H1 (cell line): ENCODE results near the gene SLC25A47.
"Not testable (repeated sequence)": the region's sequence is repeated elsewhere in the genome, so short reads cannot be mapped to it uniquely, and the experiment has no call there.

ENCODE experiments used
- CHD1 ChIP-seq: IDR thresholded peaks from 2 replicates; pipeline ENCODE4 v1.6.1; 2012; ENCODE audit warnings: low read depth, low read length, improper control_type of control experiment
- HDAC2 ChIP-seq, 2 experiments: fragments of 300-600 bp in 1 of 2; sonication (generic) in 1 of 2; IDR thresholded peaks; 2 replicates each; pipeline ENCODE4 v1.6.1; 2011 to 2012; ENCODE audit warnings: low read depth in 2 of 2, low read length in 2 of 2, mild to moderate bottlenecking in 2 of 2, moderate library complexity in 2 of 2, borderline replicate concordance in 1 of 2, inconsistent platforms in 1 of 2
- HDAC6 ChIP-seq: IDR thresholded peaks from one replicate; pipeline ENCODE4 v1.7.1; 2012; ENCODE audit warnings: low read depth, mild to moderate bottlenecking, inconsistent platforms, low read length, moderate library complexity
- RNF2 ChIP-seq: fragments of 200-900, 300-1000 bp; sonication (generic); IDR thresholded peaks from 2 replicates; pipeline ENCODE4 v1.7.1; 2016; ENCODE audit warnings: borderline replicate concordance, low read depth, mild to moderate bottlenecking, antibody characterized with exemption, low read length; ENCODE audit not compliant: poor library complexity, severe bottlenecking; ENCODE audit errors: missing control alignments
- TF ChIP-seq, protein P1 (sequence below), 3 experiments: IDR thresholded peaks; 1 replicate in 2 of 3; 2 replicates in 1 of 3; pipeline versions ENCODE4 v1.5.1 to v1.6.1; 2011; ENCODE audit warnings: low read length in 3 of 3, mild to moderate bottlenecking in 3 of 3, inconsistent platforms in 2 of 3, low read depth in 1 of 3, moderate library complexity in 1 of 3; ENCODE audit not compliant: insufficient read depth in 1 of 3; ENCODE audit errors: control extremely low read depth in 1 of 3
- TF ChIP-seq, protein P2 (sequence below): IDR thresholded peaks from 2 replicates; pipeline ENCODE4 v1.6.1; 2012; ENCODE audit warnings: inconsistent platforms

- not testable (repeated sequence) for TF ChIP-seq RNF2; HDAC6; HDAC2 (IDR thresholded peaks at IDR 0.05; ENCODE audit: borderline replicate concordance in 1 of 2, low read depth in 2 of 2, low read length in 2 of 2); CHD1
- TF ChIP-seq, protein P1, sequence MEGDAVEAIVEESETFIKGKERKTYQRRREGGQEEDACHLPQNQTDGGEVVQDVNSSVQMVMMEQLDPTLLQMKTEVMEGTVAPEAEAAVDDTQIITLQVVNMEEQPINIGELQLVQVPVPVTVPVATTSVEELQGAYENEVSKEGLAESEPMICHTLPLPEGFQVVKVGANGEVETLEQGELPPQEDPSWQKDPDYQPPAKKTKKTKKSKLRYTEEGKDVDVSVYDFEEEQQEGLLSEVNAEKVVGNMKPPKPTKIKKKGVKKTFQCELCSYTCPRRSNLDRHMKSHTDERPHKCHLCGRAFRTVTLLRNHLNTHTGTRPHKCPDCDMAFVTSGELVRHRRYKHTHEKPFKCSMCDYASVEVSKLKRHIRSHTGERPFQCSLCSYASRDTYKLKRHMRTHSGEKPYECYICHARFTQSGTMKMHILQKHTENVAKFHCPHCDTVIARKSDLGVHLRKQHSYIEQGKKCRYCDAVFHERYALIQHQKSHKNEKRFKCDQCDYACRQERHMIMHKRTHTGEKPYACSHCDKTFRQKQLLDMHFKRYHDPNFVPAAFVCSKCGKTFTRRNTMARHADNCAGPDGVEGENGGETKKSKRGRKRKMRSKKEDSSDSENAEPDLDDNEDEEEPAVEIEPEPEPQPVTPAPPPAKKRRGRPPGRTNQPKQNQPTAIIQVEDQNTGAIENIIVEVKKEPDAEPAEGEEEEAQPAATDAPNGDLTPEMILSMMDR (IDR thresholded peaks at IDR 0.05; ENCODE audit: control extremely low read depth in 1 of 3, insufficient read depth in 1 of 3, low read depth in 1 of 3, low read length in 3 of 3): not testable (repeated sequence)
- TF ChIP-seq, protein P2, sequence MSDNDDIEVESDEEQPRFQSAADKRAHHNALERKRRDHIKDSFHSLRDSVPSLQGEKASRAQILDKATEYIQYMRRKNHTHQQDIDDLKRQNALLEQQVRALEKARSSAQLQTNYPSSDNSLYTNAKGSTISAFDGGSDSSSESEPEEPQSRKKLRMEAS: not testable (repeated sequence)
Measured at GRCh38 chr14:100344657-100345056, 21.5 kb downstream of the SLC25A47 start.
